Right ventricle myocardium superior (tissue), 1 donor: ENCODE measurements around the gene ILRUN. TPM values are rescaled to one million over a fixed set of nuclear protein-coding genes. Genes with fewer than 3 reads are reported as not detected.
"Not testable (repeated sequence)": the region's sequence is repeated elsewhere in the genome, so short reads cannot be mapped to it uniquely, and the experiment has no call there.

Experiments
- ATAC-seq: fragments of 200-7000 bp; cut with Tn5 transposase; one replicate; pipeline ENCODE4 v1.9.1; 2020; ENCODE audit warnings: mild to moderate bottlenecking; ENCODE audit not compliant: poor library complexity
- DNase-seq: peaks from one replicate; pipeline ENCODE4 v3.0.0-alpha.2; 2020
- intact Hi-C: fragments of 100-400 bp; cut with DNase I; formaldehyde crosslinking; loops from one replicate; pipeline ENCODE4 v1.11.2; 2022
- long read RNA-seq: library from polyadenylated mRNA; unstranded; transcript quantifications from one replicate; pipeline ENCODE4 v2.0.0, GENCODE V29; 2021
- total RNA-seq: library from RNA; stranded (reverse); fragmentation: NEBNext Ultra II Directional; extraction: Animal tissue kit (Norgen Biotek cat#: 25700); gene quantifications from one replicate; pipeline ENCODE4 v1.2.1, GENCODE V29; 2021
- donor health status: DM: no; HTN: yes; CAD: no; lungs with severe emphysema.

ILRUN gene
- 132 TPM for total RNA-seq
- long read RNA-seq, full-length matches to known transcripts = 67 of 140 reads
- long read RNA-seq, partial matches to known transcripts = 69 of 140 reads
- long read RNA-seq, other reads (novel, unspliced or antisense) = 4 of 140 reads

DNA sequence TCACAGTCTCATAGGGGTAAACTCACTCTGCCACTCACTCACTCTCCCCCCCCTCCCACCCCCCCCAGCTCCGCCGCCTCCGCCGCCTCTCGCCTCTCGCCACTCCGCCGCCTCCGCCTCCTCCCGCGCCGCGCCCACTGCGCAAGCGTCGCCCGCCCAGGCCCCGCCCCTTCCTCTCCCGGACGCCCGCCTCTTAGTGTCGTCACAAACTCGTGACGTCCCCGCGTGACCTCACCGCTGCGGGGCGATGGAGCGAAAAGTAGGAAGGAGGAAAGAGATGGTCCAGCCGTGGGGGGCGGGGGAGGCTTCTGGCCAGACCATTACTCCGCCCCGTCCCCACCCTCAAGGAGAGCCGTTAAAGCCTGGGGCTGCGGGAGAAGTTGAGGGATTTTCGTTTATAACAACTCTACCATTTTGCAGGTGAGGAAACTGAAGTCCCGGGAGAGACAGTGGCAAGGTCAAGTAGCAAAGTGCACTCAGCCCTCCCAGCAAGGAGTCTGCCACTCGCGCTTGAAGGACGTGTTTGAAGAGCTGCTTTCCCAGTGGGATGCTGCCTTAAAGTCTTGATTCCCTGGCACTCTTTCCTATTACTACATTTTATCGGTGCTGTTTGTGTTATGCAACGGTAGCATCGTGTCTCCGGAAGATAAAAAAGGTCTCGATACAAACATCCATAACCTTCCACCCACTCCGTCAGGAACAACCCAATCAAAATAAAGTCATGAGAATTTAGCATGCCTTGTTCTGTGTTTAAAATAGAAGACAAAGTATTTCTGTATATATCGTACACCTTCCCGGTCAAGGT lies at the start of gene ILRUN:
ILRUN (minus strand) TSS at position 29 of the 805 bp plus-strand sequence. CDS start 164 bp downstream, outside the sequence.
- ATAC-seq = peak; percentile 95
- intact Hi-C loops = no loop called here
- peak; percentile 99 for DNase-seq

- no peak for DNase-seq
- ATAC-seq = no peak
- intact Hi-C loops = no loop called here
Observed at GRCh38 chr6:34745277-34746103, 48.9 kb upstream of the ILRUN start.

GRCh38 chr6:34744294-34744647 lies 47.7 kb upstream of the ILRUN start:
- intact Hi-C loops, DNase-seq, ATAC-seq: not testable (repeated sequence)

- no peak for ATAC-seq
- DNase-seq = no peak
- intact Hi-C loops = no loop called here
Observed at GRCh38 chr6:34743625-34744293, 47.2 kb upstream of the ILRUN start.

GRCh38 chr6:34742094-34742493 lies 45.5 kb upstream of the ILRUN start:
- intact Hi-C loops = no loop called here
- ATAC-seq (no peak), DNase-seq (no peak)

DNA sequence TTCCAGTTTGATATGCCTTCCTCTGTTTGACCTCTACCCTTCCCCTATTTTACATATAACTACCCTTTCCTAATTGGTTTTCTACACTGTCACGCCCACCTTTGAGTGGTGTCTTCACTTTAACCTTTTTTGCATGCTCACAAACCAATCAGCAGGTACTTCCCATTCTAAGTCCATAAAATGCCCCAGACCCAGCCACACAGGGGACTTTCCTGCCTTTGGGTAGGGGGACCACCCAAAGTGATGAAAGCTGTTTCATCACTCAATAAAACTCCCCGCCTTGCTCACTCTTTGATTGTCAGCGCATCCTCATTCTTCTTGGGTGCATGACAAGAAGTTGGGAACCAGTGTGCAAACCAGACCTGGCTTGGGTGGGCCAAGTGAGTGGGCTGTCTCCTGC lies 40.3 kb upstream of the ILRUN start:
- no peak for DNase-seq
- intact Hi-C loops = no loop called here
- no peak for ATAC-seq

- intact Hi-C loops = no loop called here
- ATAC-seq = no peak
Observed at GRCh38 chr6:34731393-34732060, 35.0 kb upstream of the ILRUN start.

DNA sequence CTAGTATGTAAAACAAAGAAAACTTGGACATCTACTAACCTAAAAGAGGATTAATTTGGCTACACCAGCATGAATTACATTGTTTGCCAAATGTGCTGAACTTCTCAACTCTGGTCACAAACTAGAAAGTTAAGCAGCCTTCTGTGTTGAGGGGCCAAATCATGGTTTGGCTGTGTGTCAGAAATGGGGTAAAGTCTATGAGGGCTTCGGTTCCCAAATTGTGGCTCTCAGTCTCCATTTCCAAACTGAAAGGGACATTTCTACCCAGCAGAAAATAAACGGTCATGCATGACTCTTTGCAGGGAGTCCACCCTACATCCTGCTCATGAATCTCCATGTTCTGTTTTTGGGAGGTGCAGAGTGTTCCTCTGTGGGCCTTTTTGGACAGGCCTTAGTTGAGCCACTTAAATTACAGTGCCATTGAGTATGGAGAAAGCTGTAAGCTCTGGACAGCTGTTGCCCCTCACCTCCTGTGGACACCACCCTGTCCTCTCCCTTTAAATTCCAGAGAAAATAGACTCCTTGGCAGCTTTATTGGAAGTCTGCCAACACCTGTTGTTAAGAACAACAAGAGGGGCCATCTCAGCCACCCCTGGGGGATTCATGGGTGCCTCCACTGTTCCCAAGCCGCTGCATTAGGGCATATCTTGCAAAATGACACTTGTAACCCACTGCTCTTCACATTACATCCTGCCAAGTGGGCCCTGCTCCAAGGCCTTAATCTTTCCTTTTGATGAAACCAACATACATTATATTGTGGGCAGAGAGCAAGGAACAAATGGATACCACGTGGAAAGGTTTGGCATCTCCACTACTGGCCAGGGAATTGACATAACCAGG lies 33.3 kb upstream of the ILRUN start:
- intact Hi-C loops = no loop called here
- ATAC-seq (no peak), DNase-seq (no peak)

More at GRCh38 chr6:34731393-34732060, 35.0 kb upstream of the ILRUN start:
- DNase-seq = no peak

DNA sequence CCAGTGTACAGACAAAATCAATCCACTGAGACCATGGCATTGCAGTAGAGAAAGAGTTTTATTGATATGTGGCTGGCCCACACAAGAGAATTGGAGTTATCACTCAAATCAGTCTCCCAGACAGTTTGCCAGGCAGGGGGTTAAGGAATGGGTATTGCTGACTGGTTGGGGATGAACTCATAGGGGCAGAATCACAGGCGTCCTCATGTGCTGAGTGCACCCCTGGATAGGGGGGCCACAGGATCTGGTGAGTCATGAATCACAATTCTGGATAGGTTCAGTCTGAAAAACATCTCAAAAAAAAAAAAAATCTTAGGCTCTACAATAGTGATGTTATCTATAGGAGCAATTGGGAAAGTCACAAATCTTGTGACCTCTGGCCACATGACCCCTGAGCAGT lies 29.5 kb upstream of the ILRUN start:
- no peak for ATAC-seq
- DNase-seq = no peak
- intact Hi-C loops = no loop called here

DNA sequence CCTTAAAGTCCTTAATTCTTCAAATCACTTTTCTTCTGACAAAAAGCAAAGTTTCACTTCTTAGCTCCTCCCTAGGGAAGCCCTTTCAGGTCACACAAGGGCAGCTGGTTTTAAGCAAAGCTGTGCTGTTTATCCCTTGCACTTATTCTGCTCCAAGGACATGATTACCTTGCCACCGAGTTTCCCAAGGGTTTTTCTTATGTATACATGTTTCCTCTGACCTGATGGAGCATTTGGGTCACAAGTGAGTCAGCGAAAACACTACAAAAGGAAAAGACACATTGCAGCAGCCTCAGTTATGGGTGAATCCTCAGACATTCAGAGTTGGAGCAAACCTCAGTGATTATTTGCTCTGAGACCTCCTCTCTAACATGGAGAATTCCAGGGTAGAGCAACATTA lies 26.6 kb upstream of the ILRUN start:
- no peak for ATAC-seq
- DNase-seq = no peak
- intact Hi-C loops = no loop called here

DNA sequence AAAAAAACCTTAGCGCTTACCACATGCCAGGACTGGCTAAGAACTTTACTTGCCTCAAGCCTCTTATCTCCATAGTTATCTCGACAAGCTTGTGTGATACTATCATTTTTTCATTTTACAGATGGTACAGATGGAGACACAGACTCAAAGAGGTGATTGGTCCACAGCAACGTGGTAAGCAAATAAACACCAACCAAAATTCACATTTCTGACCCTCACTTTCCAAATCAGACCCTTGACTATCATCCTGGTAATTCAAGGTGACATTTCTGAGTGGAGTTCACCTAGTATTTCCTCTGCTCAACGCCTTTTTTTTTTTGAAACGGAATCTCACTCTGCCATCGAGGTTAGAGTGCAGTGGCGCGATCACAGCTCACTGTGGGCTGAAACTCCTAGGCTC lies 25.9 kb upstream of the ILRUN start:
- DNase-seq (no peak), ATAC-seq (no peak)
- intact Hi-C loops = no loop called here

DNA sequence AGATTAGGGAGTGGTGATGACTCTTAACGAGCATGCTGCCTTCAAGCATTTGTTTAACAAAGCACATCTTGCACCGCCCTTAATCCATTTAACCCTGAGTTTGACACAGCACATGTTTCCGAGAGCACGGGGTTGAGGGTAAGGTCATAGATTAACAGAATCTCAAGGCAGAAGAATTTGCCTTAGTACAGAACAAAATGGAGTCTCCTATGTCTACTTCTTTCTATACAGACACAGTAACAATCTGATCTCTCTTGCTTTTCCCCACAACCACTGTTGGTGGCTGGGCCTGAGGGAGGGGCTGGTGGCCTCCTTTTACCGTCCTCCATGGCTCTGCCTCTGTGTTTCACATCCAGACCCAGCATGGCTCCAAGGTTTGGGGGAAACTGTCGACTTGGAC lies 23.6 kb upstream of the ILRUN start:
- intact Hi-C loops, ATAC-seq, DNase-seq: not testable (repeated sequence)

- intact Hi-C loops, ATAC-seq: not testable (repeated sequence)
Observed at GRCh38 chr6:34719646-34720045, 23.1 kb upstream of the ILRUN start.

DNA sequence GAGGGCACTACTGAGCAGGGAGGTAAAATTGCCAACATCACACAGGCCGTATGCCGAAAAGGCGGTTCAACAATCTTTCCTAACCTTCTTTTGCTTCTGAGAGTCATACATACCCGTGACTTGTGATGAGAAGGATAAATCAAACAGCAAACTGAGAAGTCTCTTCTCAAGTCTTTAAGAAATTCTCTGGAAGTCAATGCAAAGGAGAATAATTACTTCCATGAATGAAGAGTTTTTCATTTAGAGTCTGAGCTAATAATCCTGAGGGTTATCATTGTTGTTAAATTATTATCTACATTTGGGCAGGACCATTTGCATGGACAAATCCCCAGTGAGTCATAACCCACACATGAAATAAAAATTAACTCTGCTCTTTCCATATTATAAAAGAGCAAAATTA lies 22.4 kb upstream of the ILRUN start:
- ATAC-seq = no peak
- DNase-seq = no peak
- intact Hi-C loops = no loop called here

More at GRCh38 chr6:34719646-34720045, 23.1 kb upstream of the ILRUN start:
- DNase-seq = not testable (repeated sequence)

DNA sequence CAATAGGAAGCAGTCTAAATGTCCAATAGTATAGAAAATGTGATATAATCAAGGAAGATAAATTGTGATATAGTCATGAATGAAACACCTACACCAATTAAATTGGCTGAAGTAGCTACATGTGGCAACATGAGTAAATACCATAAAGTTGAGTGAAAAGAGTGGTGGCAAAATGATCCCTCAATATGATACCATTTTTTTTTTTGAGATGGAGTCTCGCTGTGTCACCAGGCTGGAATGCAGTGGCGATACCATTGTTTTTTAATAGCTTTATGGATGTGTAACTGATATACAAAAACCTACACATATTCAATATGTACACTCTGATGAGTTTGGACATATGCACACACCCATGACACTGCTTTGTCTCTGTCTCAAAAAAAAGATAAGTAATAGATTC lies 20.9 kb upstream of the ILRUN start:
- intact Hi-C loops = no loop called here
- DNase-seq = no peak

GRCh38 chr6:34714663-34715062 lies 18.1 kb upstream of the ILRUN start:
- intact Hi-C loops = no loop called here
- DNase-seq (no peak), ATAC-seq (no peak)

More for the DNA sequence above, 20.9 kb upstream of the ILRUN start:
- ATAC-seq = no peak

DNA sequence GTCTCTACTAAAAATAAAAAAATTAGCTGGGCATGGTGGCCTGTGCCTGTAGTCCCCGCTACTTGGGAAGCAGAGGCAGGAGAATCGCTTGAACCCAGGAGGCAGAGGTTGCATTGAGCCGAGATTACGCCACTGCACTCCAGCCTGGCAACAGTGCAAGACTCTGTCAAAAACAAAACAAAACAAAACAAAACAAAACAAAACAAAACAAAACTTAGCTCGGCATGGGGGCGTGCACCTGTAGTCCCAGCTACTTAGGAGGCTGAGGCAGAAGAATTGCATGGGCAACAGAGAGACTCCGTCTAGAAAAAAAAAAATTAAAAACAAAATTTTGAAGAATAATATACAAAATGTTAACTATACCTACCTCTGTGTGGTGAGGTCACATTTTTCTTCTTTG lies 16.3 kb upstream of the ILRUN start:
- intact Hi-C loops, DNase-seq, ATAC-seq: not testable (repeated sequence)

DNA sequence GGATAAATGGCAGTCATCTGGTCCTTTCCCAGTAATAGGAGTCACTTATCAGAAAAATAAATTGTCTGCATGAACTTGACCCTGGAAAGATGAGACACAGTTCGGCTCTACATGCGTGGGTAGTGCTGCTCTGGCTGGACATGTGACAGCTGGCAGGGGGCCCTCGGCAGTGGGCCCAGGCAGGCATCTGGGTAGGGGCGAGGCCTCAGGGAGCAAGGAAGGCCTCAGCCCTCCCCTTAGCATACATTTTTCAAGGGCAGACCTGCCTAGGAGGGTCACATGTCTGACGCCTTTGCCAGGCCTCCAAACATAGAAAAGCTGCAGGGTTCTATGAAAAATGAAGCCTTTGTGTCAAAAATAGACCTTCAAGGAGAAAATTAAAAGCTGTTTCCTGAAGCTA lies 12.8 kb upstream of the ILRUN start:
- intact Hi-C loops = no loop called here
- ATAC-seq (peak; percentile 97), DNase-seq (peak; percentile 87)
